Fibroblast of the conjunctiva (primary cell): Measurements from ENCODE around the gene KDM1A.

ENCODE experiments used
- DNase-seq: peaks from one replicate; pipeline ENCODE4 v3.0.0-alpha.2; 2010; ENCODE audit warnings: low read depth

Gene KDM1A

GRCh38 chr1:23069675-23070074 is 50.4 kb downstream of the KDM1A start:
- DNase-seq, result no peak

GRCh38 chr1:23074012-23074411 is 54.7 kb downstream of the KDM1A start:
- DNase-seq, result no peak

- no peak for DNase-seq
Measured at GRCh38 chr1:23079025-23079424, 59.8 kb downstream of the KDM1A start.

GRCh38 chr1:23080885-23081284 is 61.6 kb downstream of the KDM1A start:
- no peak for DNase-seq

- DNase-seq, result no peak
Measured at GRCh38 chr1:23081376-23081775, 62.1 kb downstream of the KDM1A start.

- DNase-seq, result no peak
Measured at GRCh38 chr1:23083714-23084480, 64.6 kb downstream of the KDM1A start.

GRCh38 chr1:23084880-23085279 is 65.6 kb downstream of the KDM1A start:
- no peak for DNase-seq

- no peak for DNase-seq
Measured at GRCh38 chr1:23085696-23086095, 66.4 kb downstream of the KDM1A start.

- DNase-seq, result no peak
Measured at GRCh38 chr1:23088027-23088426, 68.8 kb downstream of the KDM1A start.

GRCh38 chr1:23090056-23090455 is 70.8 kb downstream of the KDM1A start:
- DNase-seq, result no peak

GRCh38 chr1:23091545-23091944 is 72.3 kb downstream of the KDM1A start:
- no peak for DNase-seq

GRCh38 chr1:23092447-23092846 is 73.2 kb downstream of the KDM1A start:
- DNase-seq, result no peak

GRCh38 chr1:23097316-23097715 is 78.0 kb downstream of the KDM1A start:
- DNase-seq, result no peak

- peak; percentile 66 for DNase-seq
Measured at GRCh38 chr1:23098463-23099170, 79.3 kb downstream of the KDM1A start.

- no peak for DNase-seq
Measured at GRCh38 chr1:23099171-23099536, 79.9 kb downstream of the KDM1A start.

GRCh38 chr1:23100074-23100748 is 80.9 kb downstream of the KDM1A start:
- DNase-seq, result peak; percentile 62

- no peak for DNase-seq
Measured at GRCh38 chr1:23101101-23101827, 82.0 kb downstream of the KDM1A start.

GRCh38 chr1:23101887-23102286 is 82.6 kb downstream of the KDM1A start:
- DNase-seq, result no peak

- no peak for DNase-seq
Measured at GRCh38 chr1:23102289-23102688, 83.0 kb downstream of the KDM1A start.

GRCh38 chr1:23103001-23103889 is 84.0 kb downstream of the KDM1A start:
- DNase-seq, result no peak

- DNase-seq, result no peak
Measured at GRCh38 chr1:23108918-23109533, 89.8 kb downstream of the KDM1A start.
